Inflammatory macrophage treated with lipopolysaccharide for 1 hour (primary cell): ENCODE data around the gene DLGAP4.

Experiments used
- DNase-seq, 2 donors: peaks; one replicate each; pipeline ENCODE4 v3.0.0-alpha.2; 2020 to 2022

The DLGAP4 gene

DNA sequence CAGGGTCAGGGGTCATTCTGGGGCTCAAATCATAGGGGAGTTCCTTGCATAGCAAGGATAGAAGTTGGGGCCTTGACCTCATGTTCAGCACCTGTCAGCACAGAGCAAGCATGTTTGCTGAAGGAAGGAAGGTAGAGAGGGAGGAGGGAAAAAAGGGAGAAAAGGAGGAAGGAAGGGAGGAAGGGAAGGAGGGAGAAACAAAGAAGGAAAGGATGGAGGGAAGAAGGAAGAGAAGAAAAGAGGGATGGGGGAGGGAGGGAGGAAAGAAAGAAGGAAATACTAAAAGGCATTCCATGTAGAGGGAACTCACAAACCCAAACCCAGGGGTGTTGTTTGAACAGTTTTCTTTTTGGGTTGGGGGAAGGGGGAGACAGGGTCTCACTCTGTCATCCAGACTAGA is 80.1 kb downstream of the DLGAP4 start:
- DNase-seq: no peak

DNA sequence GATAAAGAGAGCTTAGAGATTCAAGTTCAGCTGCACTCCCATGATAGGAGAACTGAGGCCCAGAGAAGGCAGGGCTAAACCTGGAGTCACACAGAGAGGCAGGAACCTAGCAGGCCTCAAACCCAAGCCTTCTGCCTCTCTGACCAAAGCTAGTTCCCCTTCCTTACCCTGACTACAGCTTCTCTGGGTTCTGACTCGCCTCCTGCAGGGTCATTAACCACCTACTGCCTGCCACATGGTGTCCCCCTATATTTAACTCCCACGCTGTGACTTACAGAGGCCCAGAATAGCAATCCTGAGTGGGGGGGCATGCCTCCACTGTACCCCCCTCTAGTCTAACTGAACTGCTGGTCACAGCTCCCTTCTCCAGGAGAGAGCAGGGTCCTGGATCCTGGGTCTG is 84.1 kb downstream of the DLGAP4 start:
- DNase-seq: no peak

DNA sequence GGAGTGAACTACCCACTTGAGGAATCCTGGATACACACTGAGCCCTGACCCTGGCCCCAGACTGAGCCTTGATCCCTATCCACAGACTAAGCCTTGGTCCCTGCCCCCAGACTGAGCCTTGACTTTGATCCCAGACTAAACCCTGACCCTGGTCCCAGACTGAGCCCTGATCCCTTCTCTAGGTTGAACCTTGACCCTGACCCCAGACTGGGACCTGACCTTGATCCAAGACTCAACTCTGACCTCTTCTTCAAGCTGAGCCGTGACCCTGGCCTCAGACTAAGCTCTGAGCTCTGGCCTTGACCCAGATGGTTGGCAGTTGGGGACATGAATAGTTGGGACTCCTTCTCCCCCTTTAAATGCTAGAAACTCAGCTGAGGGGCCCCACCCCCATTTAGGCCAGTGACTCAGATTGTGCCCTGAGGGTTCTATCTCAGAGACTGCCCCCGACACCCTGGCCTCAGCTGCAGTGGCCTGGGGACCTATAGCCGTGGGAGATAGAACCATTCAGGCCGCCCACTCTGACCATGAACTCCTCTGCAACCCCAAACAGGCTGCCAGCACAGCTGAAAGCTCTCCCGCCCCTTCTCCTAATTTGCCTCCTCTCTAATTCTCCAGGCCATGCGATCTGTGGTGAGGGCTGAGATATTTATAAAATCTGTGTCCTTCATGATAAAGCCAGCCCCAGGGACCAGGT is 84.7 kb downstream of the DLGAP4 start:
- DNase-seq: no peak

DNA sequence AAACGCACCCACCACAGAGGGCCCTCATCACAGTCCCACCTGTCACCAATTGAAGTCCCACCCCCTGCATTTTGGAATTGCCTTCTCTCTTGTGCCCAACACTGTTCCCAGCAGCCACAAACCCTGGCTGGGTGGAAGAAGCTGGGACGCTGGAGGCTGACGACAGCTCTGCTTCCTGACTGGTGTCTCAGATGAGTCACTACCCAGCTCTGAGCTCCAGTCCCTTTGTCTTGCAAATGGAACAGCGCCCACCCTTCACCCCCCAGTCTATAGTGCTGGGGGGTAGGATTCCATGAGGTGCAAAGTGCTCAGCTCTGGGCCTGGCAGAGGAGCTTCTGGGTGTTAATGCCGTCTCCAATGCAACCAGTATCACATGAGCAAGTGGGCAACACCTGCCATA is 85.3 kb downstream of the DLGAP4 start:
- DNase-seq: no peak

DNA sequence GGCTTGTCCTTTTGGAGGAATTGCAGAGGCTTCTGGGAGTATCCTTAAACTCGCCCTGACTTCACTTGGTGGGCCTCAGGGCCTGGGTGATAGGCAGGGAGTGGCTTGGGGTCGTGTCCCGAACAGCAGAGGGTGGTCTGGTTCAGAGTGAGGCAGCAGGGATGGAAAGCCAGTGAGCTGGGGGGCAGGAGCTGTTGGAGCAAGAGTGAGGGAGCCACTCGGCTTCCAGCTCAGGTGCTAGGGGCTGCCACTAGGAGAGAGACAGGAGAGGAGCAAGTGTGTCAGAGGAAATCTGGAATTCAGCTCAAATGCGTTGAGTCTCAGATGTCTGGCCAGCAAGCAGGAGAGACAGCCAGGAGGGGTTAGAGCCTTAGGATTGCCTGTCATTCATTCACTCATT is 85.8 kb downstream of the DLGAP4 start:
- DNase-seq: no peak

DNA sequence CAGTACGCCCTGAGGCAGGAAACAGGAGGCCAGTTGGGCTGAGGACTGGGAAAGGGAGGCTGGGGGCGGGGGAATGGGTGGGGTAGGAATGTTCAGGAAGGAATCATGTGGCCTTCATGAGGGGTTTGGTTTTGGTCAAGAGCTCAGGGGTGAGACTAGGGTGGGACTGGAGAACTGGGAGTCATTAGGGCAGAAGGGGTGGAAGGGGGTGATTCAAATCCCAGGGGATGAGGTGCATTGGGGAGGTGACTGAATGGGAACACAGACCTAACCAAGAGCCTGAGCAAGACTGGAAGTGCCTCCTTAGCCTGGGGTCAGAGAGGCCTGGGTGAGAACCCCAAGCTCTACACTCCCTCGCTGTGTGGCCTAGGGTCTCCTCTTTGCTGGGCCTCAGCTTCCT is 86.8 kb downstream of the DLGAP4 start:
- no peak for DNase-seq

DNA sequence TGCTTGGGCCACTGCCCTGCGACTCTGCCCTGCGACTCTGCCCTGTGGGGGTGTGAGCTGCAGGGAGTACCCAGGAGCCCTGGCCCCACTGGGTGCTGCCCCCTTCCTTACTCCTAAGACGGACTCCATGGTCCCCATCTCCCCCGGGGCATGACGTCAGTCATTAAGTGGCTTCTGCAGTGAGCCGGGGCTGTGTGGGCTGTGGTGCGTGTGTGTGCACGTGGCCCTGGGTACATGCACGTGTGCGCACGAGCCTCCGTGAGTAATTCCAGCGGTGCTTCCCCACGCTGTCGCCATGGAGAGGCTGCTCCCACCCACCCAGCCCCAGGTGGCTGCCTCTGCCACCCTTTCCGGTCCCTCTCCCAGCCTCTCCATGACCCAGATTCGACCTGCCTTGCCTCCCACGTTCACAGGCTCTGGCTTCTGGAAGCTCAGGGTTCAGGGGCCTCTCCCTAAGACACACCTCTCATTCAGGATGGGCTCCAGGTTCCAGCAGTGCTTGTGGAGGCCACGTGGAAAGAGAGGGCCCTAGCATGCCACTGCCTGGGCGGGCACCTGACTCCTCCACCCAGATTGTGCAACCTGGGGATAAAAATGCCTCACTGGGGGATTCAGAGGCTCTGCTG is 88.3 kb downstream of the DLGAP4 start:
- DNase-seq: no peak

DNA sequence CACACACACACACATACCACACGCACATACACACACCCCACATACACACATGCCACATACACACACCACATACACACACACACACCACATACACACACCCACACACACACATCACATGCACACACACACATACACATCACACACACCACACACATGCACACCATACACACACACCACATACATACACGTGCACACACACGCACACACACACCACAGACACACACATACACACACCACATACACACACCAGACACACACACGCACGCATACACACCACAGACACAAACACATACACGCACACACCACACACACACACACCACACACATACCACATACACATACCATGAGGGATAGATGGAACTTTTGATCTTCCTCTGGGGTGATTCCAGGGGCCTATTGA is 90.2 kb downstream of the DLGAP4 start:
- DNase-seq: no peak

DNA sequence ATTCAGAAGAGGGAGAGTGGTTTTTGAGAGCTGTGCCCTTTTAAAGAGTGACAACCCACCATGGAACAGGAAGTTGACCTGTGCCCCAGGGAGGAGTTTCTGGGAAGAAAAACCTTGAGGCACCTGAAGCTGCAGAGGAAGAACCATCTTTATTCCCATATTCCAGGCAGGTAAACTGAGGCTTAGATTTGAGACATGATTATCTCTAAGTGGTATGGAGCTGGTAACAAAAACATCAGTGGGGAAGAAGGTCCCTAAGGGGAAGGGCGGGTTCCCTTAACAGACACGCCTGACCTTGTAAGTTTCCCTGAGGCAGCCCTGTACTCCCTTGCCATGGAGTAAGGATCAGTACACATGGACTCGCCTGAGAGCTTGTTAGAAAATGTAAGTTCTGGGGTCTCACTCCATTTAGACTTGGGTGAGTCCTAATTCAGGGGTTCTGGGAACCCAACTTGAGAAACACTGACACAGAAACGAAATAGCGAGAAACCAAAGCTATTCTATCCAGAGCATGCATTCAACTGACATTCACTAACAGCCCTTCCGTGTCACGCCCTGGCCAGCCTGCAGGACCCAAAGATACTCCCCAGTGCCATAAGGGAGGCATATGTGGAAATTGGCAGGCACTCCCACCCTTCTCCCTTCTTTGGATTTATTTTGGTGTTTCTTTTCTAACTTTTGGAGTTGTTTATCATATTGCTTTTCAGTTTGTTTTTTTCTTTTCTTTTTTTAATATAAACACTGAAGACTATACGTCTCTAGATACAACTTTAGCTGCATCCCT is 90.9 kb downstream of the DLGAP4 start:
- DNase-seq: no peak

DNA sequence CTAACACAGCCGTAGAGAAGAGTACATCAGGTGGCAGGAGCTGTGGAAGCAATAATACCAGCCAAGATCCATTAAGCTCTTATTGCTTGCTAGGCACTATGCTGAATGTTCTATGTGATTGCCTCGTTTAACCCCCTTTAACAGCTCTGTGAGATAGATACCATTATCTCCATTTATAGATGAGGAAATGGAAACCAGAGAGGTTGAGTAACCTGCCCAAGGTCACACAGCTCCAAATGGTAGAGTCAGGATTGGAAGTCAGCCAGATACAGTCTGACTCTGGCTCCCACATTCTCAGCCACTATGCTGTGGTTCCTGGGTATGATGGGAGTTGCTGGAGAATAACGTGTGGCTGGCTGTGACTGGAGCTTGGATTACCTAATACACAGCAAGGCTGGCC is 92.4 kb downstream of the DLGAP4 start:
- DNase-seq: no peak

DNA sequence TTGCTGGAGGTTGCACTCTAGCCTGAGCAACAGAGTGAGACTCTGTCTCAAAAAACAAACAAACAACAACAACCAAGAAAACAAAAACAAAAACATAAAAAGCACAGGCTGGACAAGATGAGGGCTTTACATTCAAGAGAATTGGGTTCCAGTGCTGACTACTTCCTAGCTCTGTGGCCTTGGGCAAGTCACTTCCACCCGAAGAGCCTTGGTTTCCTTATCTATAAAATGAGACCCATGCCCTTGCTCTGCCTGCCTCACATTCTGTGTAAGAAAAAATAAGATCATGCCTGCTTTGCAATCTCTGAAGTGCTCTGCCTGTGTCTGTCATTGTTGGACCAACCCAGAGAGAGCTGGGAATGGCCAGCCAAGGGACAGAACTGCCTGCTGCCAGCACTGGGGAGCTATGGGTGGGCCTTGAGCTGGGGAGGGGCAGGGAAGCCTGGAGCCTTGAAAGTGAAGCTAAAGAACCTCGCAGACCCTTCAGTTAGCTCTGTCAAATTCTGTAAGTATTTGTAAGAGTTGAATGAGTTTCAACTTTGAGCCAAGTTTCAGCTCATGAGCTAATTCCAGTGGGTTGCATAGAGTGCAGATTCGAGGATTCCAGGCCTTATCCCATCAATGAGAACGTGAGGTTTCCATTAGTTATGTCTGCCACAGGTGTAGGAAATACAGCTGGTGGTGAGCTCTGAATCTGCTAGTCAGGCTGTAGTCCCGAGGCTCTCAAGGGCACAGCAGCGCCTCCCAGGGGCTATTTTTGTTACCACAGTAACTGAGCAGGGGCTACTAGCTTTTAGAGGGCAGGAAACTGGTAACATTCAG is 93.2 kb downstream of the DLGAP4 start:
- peak; percentile 11 to 43 for DNase-seq

DNA sequence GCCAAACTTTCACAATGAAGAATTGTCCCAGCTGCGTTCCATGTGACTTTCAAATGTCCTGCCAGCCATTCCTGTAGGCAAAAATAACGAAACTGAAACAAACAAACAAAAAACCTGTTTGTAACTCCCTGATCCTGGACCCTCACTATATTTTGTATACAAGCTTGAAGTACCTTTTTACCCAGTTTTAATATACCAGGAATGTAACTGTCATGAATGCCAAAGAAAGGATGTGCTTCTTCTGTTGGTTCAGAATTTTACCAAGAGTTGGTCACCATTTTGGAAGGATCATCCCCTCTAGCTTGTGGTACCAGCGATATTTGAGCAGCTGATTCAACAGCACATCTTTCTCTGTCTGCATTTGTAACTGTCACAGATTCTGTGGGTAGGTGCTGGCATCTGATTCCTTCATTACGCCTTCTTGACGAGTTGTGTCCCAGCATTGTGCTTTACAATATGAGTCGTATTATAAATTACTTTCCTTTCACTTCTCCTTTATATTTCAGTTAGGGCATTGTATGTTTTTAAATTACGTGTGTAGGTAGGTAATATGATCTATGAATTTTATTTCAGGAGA is 93.9 kb downstream of the DLGAP4 start:
- DNase-seq: no peak

DNA sequence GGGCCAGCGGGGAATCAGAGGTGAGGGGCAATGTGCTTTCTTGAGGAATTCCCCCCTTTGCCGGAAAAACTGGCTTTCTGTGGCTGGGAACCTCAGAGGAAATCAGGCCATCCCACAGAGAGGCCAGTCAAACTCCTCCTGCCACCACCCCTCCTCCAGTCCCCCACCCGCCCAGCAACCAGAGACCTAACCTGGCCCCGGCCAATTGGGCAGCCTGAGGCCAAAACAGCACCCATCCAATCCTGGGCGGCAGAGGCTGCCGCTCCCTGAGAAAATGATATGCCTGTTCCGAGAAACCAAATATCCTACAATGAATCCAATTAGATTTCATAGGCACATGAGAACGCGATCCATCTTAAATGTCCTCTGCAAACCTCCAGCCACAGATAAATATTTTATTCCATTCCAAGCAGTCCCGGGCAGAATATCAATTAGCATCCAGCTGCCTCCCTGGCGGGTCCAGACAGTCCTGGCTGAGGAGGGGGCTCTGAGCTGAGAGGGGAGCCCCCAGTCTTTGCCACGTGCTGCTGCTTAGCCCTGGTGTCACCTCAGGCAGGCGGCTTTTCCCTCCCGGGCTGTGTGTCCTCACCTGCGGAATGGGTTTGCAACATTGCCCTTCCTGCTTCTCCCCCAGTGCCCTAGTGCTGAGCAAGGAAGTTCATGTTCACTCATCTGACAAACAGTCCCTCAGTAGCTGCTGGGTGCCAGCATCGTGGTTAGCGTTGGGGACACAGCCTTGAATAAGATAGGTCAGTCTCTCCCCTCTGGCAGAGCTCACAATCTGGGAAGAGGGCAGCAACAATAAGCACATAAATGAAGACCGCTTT is 95.0 kb downstream of the DLGAP4 start:
- no peak for DNase-seq

DNA sequence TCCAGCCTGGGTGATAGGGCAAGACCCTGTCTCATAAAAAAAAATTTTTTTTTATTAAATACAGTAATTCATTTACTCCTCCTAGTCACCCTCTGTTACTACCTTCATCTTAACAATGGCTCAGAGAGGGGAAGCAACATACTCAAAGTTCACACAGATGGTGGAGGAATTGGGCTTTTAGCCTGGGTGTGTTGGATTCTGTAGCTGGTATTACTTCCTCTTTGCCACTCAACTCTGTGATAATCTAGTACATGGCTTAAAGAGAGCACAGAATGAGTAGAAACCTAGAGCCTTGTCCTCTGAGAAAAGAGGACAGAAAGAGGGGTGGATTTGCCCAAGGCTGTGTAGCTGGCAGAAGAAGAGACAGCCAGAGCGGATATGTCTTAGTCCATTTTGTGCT is 96.6 kb downstream of the DLGAP4 start:
- DNase-seq: no peak

DNA sequence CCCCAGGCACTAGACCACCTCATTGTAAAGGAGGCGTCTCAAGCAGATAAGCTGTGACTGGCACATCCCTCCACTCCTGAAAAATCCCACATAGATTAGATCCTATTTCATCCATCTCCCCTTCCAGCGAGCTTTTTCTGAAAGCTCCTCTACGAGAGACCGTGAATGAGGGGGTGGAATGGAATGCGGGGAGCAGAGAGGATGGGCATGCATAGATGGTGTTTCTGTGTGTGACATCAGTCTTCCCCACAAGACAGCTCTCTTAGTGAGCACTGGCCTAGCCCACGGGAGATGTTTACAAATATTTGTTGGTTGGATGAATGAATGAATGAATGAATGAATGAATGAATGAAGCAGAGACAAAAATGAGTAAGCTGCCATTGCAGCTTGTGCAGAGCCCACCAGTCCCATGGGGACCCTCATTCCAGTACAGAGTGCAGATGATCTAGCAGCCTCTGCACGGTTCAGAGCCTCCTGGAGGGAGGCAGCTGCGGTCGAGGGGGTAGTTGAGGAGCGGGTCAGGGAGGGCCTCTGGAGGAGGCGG is 98.4 kb downstream of the DLGAP4 start:
- no peak for DNase-seq

DNA sequence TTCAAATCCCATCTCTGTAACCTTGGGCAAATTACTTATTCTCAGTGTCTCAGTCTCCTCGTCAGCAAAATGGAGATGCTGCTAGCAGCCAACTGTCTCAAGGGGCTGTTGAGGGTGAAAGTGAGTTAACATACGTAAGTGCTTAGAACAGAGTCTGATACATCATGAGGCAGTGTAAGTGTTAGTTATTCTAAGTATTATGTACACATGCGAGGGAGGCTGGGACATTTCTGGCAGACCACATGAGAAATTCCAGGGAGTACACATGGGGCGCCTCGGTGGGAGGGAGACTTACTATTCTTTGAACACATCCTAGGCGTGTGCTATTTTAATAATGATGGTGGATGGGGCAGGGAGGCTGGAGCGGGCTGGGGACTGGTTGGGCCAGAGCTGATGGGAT is 99.1 kb downstream of the DLGAP4 start:
- DNase-seq: no peak

DNA sequence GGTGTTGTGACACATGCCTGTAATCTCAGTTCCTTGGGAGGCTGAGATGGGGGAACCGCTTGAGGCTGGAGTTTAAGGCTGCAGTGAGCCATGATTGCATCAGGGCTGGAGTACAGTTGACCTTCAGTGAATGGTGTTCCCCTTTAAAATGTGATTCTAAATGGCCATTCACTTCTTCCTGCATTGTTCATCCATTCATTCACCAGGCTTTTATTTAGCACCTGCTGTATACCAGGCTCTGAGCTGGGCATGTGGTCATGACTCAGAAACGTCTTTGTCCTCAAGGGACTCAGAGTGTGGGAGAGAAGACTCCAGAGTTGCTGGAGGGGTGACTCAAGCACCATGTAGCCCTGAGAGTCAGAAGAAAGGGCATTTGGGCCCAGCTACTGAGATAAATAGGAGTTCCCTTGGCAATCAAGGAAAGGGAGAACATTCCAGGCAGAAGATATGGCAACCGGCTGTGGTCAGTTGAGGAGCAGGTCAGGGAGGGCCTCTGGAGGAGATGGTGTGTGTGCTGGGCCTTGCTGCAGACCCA is 101.1 kb downstream of the DLGAP4 start:
- DNase-seq: peak; percentile 4 to 16

DNA sequence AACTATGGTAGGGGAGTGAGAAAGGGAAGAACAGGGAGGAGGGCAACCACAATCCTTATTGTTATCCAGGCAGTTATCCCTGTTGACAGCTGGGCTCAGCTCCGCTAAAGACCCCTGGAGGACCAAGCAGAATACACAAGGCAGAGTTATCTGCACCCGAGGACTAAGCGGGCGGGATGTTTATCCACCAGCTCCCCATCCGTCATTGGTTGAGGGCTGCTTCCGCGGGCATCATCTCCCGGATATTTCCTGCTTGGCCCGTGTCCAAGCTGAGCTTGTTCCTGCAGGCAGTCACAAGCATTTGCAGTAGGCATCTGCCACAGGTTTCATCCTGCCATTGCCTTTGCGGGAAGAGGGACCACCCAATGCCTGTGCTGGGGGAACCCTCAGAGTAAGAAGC is 102.1 kb downstream of the DLGAP4 start:
- DNase-seq: no peak

DNA sequence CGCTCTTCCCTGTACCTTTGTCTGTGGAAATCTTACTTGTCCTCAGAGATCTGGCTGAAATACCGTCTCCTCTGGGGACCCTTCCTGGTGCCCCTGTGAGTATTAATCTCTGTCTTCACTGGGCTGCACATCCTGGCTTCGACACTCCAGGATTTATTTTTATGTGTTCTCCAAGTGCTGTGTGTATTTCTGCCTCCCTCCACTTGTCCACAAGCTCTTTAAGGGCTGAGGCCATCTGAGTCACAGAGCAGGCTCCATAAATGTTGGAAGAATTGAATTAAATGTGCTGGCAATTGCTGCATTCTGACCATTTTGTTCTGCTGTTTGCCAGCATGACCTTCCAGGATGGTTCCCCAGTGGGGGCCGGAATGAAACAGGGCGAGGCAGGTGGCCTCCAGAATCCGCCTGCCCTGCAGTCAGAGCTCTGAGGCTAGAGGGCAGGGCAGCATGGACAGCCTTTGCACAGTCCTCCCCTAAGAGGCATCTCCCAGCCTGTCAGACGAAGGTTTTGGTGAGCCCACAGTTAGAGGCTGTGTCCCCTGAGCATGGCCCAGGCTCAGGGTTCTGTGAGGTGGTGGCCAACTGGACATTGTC is 105.8 kb downstream of the DLGAP4 start:
- DNase-seq: no peak

DNA sequence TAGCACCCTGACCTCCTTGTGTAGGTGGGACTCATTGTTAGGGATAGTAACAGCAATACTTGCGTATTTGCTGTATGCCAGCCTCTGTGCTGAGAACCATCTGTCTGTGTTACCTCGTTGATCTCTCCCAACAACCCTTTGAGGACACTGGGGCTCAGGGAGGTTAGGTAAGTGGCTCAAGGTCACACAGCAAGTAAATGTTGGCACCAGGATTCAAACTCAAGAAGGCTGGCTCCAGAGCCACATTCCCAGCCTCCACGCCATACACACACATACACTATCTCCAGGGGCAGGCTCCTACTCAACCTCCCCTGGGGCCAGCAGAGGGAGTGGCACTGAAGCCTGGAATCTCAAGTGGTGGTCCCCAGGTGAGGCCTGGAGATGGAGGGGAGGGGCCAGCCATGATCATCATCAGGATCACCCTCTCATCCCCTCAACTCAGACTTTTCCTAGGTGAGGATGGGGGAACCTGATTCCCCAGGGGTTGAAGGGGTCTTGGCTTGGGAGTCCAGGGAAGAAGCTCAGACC is 109.4 kb downstream of the DLGAP4 start:
- no peak for DNase-seq

DNA sequence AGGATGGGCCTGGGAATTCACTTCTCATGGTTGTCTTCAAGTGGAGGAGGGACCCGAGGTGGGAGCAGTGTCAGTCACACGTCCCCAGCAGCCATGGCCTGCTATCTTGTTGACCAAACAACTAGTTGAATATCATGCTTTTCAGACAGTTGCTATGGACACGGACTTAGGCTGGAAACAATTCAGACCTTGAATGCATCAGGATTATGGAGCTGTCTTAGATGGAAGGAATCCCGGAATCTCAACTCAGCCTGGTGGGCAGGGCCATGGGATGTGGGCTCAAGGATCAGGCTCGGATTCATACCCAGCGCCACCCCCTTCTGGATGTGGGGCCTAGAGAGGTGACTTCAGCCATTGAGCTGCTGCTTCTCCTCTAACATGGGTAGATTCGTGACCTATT is 112.6 kb downstream of the DLGAP4 start:
- DNase-seq: no peak
